AG09319 (cell line): ENCODE measurements around the gene UFSP2.

Source experiments
- DNase-seq: peaks from one replicate; pipeline ENCODE4 v3.0.0-alpha.2; 2010; ENCODE audit warnings: low read depth; ENCODE audit errors: extremely low read depth
- TF ChIP-seq, protein P1 (sequence below): IDR thresholded peaks from 2 replicates; pipeline ENCODE4 v1.5.1; 2011; ENCODE audit warnings: low read depth, mild to moderate bottlenecking, inconsistent platforms, low read length, moderate library complexity

UFSP2 gene

DNA sequence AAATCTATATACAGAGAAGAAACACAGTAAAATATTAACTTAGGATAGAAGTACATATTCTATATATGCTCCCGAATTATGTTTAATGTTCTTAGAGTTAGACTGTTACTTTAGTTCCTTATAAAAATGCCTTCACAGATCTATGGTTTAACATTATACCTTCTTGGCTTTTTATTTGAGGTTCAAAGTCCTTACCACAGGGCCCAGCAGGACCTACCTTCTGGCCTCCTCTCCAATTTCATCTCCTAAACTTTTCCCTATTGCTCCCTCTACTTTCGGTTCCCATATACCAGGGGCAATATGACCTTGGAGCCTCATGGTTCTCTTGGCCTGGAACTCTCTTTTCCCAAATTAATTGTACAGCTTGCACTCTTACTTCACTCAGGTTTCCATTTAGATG lies 17.3 kb downstream of the UFSP2 start:
- no peak for DNase-seq
- TF ChIP-seq, protein P1, sequence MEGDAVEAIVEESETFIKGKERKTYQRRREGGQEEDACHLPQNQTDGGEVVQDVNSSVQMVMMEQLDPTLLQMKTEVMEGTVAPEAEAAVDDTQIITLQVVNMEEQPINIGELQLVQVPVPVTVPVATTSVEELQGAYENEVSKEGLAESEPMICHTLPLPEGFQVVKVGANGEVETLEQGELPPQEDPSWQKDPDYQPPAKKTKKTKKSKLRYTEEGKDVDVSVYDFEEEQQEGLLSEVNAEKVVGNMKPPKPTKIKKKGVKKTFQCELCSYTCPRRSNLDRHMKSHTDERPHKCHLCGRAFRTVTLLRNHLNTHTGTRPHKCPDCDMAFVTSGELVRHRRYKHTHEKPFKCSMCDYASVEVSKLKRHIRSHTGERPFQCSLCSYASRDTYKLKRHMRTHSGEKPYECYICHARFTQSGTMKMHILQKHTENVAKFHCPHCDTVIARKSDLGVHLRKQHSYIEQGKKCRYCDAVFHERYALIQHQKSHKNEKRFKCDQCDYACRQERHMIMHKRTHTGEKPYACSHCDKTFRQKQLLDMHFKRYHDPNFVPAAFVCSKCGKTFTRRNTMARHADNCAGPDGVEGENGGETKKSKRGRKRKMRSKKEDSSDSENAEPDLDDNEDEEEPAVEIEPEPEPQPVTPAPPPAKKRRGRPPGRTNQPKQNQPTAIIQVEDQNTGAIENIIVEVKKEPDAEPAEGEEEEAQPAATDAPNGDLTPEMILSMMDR, result no peak

DNA sequence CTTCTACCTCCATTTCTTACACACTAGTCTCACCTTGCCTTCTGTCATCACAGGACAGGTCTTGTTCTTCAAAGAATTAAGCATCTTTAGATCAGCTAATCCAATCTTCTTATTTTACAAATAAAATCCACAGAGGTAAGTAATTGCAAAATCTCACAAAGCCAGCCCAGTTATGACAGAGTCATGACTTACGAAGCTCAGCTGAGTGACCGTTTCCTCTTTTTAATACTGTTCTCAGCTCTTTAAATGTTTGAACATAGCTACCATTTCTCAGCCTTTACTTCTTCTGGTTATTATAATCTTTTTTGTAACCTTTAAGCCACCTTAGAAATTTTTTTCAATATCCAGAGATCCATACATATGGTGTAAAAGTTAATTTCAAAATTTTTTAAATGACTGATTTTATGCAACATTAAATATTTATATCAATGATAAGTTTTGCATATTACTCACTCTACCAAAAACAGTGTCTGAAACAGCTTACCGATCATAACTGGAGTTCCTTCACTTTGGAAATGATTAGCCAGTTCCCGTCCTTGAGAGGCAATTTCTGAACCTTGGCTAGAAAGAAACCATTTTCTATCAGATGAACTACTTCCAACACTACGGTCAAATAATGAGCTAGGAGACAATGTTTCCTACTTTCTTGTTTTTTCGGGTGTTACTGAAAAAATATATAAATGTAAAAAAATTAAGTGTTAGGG lies 20.3 kb downstream of the UFSP2 start:
- TF ChIP-seq, protein P1, result no peak
- no peak for DNase-seq

DNA sequence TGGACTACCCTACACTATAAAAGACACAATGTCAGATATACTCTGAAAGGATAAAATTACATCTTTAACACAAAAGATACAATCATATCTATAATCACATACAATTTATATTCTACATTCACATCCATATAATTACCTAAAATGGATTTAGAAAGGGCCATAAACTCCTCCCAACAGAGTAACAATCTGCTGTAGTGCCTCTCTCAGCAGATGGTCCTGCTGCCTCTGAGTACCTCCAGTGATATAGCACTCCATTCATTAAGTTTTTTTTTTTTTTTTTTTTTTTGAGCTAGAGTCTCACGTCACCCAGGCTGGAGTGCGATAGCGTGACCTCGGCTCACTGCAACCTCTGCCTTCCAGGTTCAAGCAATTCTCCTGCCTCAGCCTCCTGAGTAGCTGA lies 21.7 kb downstream of the UFSP2 start:
- TF ChIP-seq, protein P1, result no peak
- DNase-seq, result no peak

DNA sequence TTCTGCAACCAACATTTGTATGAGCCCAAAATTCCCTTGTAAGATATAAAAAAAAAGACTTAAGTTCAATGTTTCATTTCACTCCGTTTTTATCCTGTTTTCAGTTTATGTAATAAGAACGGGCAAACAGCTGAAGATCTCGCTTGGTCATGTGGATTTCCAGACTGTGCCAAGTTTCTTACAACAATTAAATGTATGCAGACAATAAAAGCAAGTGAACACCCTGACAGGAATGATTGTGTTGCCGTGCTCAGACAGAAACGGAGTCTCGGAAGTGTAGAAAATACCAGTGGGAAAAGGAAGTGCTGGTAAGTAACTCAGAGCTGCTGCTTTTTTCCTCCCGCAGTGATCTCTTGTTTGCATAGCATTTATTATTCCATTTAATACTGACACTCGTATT lies 26.3 kb downstream of the UFSP2 start:
- no peak for DNase-seq
- TF ChIP-seq, protein P1, result no peak

DNA sequence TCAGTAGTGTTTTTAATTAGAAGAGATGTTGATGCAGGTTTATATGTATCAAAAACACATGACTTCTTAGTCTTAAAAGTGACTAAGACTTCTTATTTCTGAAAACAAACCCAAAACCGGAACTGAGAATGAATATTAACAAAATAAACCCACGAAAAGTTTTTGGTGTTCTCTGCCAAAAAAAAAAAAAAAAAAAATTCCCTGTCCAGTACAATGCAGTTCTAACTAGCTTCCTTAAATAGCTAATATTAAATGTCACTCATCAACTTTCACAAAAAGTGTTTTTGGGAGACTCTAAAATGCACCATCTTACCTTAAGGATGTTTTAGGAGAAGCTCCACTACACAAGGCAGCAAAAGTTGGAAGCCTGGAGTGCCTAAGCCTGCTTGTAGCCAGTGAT lies 27.1 kb downstream of the UFSP2 start:
- TF ChIP-seq, protein P1, result no peak

DNA sequence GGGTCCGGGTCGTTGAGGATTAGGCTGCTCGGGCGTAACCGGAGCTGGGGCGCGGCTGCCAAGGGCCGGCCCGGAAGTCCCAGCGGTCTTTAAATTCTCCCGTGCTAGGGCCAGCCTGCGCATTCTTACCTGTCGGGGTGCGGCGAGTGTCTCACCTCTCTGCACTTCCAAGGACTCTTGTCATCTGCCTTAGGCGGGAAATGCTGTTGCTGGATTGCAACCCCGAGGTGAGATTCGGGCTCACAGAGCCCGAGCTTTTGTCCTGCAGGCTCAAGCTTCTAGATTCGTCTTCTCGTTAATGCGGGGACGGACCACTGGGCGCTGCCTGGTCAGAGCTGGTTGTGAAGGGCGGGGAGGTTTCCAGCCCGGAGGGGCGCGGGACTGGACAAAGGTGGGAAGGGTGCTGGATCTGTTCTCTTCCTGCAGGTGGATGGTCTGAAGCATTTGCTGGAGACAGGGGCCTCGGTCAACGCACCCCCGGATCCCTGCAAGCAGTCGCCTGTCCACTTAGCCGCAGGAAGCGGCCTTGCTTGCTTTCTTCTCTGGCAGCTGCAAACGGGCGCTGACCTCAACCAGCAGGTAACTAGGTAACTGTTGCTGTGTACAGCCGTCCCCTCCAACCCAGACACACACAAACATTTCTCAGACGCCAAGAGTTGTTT lies 28.9 kb downstream of the UFSP2 start, which contains the start of gene ANKRD37:
Gene ANKRD37 (plus strand): TSS at position 118 of the 662 bp plus-strand sequence. CDS start 83 bp downstream, at position 201.
- TF ChIP-seq, protein P1, result no peak
- DNase-seq, result no peak

More for the DNA sequence above, 27.1 kb downstream of the UFSP2 start:
- no peak for DNase-seq
